Body of pancreas (tissue), 4 donors: ENCODE results near the gene TPO.

Experiments
- CTCF ChIP-seq, 7 experiments: fragments of 450-650 bp in 4 of 7; fragments of 200-600 bp in 3 of 7; sonication (generic) in 3 of 7; IDR thresholded peaks; one replicate each; pipeline ENCODE4 v1.5.1; 2016 to 2019; ENCODE audit warnings: antibody characterized with exemption in 7 of 7
- POLR2A ChIP-seq, 3 donors: fragments of 450-650 bp; IDR thresholded peaks; one replicate each; pipeline ENCODE4 v1.6.1; 2016; ENCODE audit warnings: antibody characterized with exemption in 3 of 3, mild to moderate bottlenecking in 2 of 3

- no peak for TF ChIP-seq CTCF (IDR thresholded peaks at IDR 0.05)
- TF ChIP-seq POLR2A (IDR thresholded peaks at IDR 0.05), result no peak
These were observed 73.4 kb downstream of the TPO start for GRCh38 chr2:1486670-1487069.
